GM19035 (cell line): ENCODE measurements around the gene JCAD.
"Not testable (repeated sequence)": the region's sequence is repeated elsewhere in the genome, so short reads cannot be mapped to it uniquely, and the experiment has no call there.

Experiments
- ATAC-seq: cut with Tn5 transposase; IDR thresholded peaks from one replicate; pipeline ENCODE4 v1.9.1; 2021; ENCODE audit not compliant: unreplicated experiment

JCAD gene

DNA sequence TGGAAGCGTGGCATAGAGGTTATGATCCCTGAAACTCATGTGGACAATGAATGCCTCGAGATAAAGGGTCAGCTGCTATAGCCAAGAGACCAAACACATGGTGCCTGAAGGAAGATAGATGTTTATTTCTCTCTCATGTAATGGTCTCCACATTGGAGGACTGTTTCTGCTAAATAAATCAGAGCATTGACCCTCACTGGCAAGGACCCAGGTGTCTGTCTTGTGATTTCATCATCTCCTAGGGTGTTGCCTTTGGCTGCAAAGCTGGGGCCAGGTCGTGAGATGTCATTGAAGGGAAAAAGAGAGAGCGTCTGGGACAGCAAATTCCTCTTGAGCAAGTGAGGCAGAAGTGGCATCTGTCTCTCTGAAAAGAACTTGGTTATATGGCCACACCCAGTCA, 64.6 kb downstream of the JCAD start:
- ATAC-seq, result no peak

DNA sequence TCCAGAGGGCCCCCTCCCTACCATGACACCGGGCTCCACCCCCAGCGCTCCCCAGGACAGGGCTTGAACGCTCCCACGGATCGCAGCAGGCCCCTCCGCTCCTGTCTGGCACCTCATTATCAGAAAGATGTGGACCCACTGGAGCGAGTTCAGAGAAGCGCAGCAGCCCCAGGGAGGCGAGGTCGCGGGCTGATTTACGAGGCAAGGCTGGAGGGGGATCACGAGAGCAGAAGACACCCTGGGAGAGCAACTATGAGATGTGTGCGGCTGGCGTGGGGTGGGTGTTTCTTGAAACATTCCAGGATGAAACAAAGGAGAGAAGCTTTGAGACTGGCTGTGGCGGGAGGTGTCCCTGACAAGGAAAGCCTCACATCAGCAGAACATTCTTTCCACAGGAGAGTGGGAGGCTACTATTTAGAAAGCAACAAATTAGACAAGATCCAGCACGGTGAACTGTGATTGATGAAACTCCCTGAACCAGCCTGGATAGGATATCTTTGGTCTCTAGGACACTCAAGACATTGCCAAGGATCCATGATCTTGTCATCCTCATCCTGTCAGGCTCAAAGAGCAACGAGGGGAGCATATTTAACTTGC, 66.0 kb downstream of the JCAD start:
- no peak for ATAC-seq

GRCh38 chr10:29992914-29993313, 66.5 kb downstream of the JCAD start:
- ATAC-seq, result no peak

DNA sequence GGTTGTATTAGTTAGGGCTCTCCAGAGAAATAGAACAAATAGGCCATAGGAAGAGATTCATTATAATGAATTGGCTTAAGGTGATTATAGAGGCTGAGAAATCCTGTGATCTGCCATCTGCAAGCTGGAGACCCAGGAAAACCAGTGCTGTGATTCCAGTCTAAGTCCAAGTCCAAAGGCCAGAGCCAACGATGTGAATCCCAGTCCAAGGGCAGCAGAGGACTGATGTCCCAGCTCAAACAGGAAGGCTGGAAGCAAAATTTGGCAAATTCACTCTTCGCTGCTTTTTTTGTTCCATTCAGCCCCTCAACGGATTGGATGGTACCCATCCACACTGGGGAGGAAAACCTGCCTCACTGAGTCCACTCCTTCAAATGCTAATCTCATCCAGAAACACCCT, 68.0 kb downstream of the JCAD start:
- no peak for ATAC-seq

- ATAC-seq, result no peak
These were observed 71.9 kb downstream of the JCAD start for GRCh38 chr10:29987471-29987870.

DNA sequence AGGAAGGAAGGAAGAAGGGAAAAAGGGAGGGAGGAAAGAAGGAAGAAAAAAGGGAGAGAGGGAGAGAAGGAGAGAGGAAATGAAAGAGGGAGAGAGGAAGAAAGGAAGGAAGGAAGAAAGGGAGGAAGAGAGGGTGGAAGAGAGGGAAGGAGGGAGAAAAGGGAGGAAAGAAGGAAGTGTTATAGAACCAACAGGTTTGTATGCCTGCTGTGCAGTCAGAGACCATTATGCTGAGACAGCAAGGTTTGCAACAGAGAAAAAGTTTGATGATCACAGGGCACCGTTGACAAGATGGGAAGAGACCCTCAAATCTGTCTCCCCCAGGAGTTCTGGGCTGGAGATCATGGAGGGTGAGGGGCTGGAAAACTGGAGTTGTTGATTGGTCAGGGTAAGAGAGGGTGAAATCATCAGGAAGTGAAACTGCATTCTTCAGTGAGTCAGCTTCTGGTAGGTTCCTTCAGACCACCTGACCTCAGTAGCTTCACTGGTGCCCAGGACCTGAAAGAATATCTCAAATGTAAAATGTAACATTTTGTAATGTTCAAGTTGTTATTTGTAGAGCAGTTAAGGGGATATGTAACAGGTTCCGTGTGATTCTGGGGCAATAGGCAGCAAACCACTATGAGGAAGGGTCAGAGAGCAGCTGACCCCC, 76.3 kb downstream of the JCAD start:
- no peak for ATAC-seq

- no peak for ATAC-seq
These were observed 77.9 kb downstream of the JCAD start for GRCh38 chr10:29981510-29981909.

DNA sequence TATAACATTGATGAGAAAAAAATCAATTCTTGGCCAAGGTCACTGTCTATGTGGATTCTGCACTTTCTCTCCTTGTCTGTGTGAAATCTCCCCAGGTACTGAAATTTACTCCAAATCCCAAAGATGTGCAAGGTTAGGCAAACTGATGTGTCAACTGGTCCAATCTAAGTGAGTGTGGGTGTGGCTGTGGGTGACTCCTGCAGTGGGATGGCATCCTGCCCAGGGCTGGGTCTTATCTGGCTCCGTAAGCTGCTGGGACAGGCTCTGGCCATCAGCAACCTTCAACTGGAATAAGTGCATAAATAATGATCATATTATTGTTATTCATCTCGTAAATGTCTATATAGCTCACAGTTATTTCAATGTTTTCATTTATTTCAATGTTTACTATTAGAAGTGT, 79.3 kb downstream of the JCAD start:
- ATAC-seq, result no peak

DNA sequence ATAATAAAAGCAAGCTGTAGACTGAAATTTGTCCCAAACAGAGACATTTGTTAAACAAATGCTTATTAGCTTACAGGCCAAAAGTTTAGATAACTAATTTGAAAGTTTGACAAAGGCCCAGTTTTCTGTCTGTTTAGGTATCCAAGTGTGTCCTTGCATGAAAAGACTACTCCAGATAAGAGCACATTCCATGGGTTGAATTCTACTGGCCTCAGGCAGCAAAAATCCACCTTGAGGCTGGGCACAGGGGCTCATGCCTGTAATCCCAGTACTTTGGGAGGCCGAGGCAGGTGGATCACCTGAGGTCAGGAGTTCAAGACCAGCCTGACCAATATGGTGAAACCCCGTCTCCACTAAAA, 80.0 kb downstream of the JCAD start:
- not testable (repeated sequence) for ATAC-seq

DNA sequence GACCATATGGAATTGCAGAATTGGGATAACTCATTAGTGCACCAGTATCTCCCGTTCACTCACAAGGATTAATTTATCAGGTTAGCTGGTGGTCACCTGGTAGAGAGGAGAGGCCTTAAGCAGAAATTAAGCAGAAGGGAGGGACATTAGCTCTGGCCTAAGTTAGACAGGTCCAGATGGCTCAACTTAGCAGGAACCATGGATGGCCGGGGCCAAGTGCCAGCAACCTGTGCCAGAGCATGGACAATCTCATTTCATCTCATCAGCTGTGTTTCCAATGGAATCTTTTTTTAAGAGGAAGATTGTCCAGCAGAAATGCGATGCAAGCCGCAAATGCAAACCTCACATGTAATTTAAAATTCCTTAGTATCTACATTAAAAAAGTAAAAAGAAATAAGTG, 82.2 kb downstream of the JCAD start:
- ATAC-seq, result no peak

GRCh38 chr10:29976134-29976533, 83.3 kb downstream of the JCAD start:
- ATAC-seq, result no peak

DNA sequence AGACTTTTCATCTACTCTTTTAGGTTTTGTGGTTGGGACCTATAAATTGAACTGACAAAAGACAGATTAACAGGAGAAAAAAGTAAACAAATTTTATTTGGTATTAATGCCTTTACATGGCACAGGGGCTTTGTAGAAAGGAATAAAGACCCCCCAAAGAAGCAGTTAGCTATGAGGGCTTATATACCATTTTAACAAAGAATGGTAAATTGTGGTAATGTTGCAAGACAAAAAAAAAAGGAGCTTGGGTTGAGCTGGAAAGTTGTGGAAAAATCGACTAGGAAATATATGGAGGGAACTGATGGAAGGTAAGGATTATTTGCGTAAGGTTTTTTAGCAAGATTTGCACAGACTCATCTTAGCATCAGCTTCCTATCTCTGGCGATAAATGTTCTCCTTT, 84.6 kb downstream of the JCAD start:
- no peak for ATAC-seq

GRCh38 chr10:29973921-29974320, 85.5 kb downstream of the JCAD start:
- no peak for ATAC-seq

- no peak for ATAC-seq
These were observed 88.8 kb downstream of the JCAD start for GRCh38 chr10:29970576-29970975.

- ATAC-seq, result no peak
These were observed 89.4 kb downstream of the JCAD start for GRCh38 chr10:29970012-29970396.

DNA sequence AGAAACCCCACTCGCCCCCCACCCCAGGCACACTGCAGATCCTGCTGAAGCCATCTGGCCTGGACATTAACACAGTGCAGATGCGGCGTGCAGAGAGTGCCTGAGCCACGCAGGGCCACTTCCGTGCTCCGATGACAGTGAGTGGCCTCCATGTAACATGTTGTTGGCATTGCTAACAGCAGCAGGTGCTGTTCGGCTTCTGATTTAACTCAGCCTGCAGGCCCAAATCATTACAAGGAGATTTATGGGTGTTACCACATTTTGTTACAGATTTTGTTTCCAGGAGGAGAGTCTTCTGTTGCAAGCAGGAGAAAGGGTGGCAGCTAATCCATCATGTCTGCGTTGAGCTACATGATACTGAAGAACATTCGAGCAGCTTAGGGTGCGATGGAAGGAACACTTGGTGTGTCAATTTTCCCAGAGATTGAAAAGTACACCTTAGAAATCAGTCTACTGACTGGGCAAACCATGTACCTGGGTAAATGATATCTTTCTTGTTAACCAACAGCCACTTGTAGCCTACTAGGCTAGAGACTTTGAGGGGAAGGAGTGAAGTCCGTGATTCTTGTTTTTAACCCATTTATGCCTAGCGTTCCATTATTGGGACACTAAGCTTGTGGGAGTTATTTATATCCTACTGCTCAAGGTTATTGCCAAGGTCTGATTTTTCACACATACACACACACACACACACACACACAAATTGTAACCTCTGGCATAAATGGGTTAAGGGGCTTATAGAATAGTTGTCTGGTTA, 90.0 kb downstream of the JCAD start:
- ATAC-seq, result no peak

DNA sequence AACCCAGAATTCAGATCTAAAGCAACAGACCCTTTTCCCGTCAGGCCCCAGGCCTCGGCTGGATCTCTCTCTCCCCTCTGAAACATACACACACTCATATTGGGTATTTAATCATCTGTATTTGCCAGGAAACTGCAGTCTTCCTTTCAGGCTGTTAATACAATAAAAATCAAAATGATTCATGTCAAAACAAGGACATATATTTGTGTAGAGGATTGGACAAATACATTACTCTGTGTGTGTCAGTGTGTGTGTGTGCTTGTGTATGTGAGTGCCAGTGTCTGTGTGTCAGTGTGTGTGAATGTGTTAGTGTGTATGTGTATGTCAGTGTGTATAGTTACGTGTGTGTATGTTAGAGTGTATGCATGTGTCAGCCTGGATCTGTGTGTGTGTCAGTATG, 90.8 kb downstream of the JCAD start:
- no peak for ATAC-seq

DNA sequence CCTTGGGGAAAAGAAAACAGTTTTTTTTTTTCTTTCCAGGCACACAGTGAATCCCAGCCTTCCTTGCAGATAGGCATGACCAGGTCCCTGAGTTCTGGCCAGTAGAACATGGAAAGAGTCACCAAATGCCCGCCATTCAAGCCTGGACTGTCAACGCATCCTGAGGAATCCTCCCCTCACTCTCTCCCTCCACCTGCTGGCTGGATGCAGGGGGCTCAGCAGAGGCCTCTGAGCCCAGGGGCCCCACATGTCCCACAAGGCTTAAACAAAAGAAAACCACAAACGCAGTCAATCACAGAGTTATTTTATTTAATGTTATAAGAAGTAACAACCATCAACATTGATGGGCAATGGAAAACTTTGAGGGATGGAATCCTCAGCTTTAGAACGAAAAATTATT, 93.1 kb downstream of the JCAD start:
- ATAC-seq, result no peak
